GM19351 (cell line): ENCODE results near the gene EFR3B.

Experiments
- ATAC-seq: cut with Tn5 transposase; IDR thresholded peaks from one replicate; pipeline ENCODE4 v1.9.1; 2021; ENCODE audit warnings: mild to moderate bottlenecking, moderate library complexity; ENCODE audit not compliant: unreplicated experiment

EFR3B gene

GRCh38 chr2:25068217-25068616 is 26.3 kb downstream of the EFR3B start:
- ATAC-seq = no peak

- no peak for ATAC-seq
These were observed 30.1 kb downstream of the EFR3B start for GRCh38 chr2:25071966-25072365.

- no peak for ATAC-seq
These were observed 30.7 kb downstream of the EFR3B start for GRCh38 chr2:25072606-25073005.

DNA sequence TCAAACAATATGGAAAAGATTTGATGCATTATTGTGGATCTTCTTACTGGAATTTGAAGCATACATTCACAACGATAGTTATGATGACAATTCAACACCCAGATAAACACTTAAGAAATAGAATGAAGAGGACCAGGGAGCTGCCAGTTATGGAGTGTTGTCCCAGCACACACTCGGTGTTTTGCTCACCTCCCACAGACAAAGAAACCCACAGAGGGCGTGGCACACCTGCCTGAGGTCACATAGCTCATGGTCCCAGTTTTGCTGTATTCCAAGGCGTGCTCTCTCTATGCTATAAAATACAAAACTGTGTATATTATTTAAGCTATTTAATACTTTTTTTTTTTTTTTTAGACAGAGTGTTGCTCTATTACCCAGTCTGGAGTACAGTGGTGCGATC is 31.1 kb downstream of the EFR3B start:
- ATAC-seq = no peak

DNA sequence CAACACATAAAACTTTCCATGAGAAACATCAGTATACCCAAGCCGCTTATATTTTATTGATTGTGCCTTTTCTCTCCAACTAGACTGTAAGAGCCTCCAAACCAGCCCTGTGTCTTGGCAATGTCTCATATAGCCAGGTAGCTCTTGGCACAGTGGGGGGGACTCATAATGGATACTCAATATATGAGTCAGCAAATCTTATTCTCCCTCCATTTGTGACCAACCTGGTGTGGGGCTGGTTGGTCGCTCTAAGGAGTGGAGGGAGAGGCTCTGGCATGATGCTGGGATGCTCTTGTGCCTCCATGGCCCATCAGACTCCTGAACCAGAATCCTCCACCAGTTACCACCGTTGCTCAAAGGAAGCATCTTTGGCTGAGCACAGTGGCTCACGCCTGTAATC is 32.0 kb downstream of the EFR3B start:
- ATAC-seq = no peak

DNA sequence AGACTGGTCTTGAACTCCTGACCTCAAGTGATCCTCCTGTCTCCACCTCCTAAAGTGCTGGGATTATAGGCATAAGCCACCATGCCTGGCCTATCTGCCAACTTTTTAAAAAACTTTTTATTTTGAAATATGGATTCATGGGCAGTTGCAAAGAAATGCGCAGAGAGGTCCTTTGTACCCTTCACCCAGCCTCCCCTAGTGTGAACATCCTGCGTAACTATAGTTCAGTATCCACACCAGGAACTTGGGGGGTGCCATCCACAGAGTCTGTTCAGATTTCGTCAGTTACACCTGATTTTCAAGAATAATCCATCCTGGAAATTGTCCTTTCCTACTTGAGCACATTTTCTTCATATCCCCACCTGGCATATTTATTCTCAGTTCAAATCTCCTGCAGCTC is 33.0 kb downstream of the EFR3B start:
- no peak for ATAC-seq

DNA sequence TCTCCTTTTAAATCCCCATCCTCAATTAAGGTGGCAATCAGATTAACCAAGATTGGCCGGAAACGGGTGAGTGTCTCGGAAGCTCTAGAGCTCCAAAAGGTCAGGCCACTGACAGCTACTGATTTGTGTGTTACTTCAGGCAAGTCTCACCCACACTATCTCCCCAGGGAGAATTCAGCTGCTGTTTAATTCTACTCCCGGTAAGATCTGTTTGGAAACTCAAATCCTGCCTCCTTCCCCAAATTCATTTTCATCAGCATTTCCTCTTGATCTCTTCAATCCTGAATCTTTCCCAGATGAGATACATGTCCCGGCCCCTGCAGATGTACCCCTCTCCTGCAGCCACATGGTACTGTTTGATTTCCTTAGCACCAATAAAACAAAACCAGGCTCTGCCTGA is 34.9 kb downstream of the EFR3B start:
- ATAC-seq = no peak

- ATAC-seq = no peak
These were observed 35.9 kb downstream of the EFR3B start for GRCh38 chr2:25077789-25078169.

DNA sequence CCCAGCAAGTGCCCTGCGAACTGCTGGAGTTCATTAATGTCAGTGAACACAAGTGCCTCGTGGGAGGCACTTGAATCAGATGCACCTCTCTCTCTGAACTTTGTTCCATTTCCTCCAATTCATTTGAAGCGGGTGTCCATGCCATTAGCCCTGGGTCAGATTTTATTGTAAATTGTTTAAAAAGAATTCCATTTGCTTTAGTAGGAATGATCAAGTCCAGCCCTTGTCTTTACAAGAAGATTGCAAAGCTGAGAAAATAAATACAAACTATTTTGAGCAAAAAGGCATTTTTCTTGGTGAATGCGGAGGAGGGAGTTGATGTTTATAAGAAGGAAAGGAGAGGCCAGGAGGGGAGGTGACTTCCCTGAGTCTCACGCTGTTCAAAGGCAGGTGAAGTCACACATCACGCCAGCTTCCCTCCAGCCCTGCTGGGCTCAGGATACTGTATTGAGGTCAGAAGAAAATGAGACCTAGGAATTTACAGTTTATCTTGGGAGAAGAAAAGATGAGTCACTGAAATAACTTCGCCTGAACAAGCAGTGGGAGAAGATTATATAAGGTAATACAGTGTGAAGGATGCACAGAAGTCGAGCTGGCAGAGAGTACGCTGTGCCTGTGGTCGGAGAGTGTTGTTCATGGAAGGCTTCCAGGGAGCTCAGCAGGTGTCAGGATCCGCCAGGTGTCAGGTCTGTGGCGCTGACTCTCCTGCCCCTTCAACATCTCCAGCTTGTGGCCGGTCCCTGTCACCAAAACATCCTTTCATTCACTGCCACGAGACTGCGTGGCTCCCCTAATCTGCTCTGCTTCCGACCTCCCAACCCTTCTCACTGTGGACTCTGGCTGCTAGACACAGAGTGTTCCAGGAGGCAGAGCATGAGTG is 36.5 kb downstream of the EFR3B start:
- no peak for ATAC-seq

DNA sequence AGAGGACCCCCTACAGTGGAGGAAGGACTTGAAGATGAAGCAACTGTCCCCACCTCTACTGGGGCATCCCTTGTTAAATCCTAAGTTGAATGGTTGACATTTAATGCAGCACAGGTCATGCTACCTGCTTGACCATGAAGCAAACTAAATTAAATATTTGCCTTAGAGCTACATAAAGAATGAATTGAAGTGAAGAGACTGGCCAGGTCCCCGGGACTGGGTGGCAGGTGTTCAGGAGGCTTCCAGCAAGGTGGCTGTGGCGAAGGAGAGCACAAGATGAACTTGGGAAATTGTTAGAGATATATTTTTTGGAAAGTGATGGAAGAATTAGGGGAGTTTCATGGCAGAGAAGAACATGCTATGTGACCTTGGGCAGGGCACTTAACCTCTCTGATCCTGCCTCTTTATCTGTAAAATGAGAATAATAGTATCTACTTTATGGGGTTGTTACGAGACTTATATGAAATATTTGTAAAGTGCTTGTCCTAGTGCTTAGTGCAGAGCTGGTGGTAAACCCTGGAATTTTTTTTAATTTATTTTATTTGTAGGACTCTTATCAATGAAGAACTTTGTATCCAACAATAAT is 37.3 kb downstream of the EFR3B start:
- ATAC-seq = no peak

DNA sequence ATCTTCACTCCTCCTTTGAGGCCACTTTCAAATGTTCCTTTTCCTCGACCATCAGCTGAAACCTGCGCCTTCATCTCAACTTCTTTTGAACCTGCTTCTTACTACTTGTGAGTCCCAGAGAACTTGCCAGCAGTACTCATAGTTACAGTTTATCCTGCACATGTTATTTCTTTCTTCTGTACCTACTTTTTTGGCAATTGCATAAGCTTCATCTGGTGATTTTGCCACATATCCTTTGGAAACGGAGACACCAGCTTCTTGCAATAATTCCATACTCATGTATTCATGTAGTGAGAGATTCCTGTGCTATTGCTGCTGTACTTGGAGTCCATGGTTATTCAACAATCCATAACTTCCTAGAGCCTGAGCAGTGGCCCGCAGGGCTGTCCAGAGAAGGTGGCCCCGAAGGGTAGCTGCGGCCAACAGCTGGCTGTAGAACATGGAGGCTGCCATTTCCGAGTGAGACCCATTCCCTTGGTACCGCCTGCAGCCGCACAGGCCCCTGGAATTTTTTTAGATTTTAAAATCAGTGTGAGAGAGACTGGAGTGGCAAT is 39.4 kb downstream of the EFR3B start:
- ATAC-seq = no peak

DNA sequence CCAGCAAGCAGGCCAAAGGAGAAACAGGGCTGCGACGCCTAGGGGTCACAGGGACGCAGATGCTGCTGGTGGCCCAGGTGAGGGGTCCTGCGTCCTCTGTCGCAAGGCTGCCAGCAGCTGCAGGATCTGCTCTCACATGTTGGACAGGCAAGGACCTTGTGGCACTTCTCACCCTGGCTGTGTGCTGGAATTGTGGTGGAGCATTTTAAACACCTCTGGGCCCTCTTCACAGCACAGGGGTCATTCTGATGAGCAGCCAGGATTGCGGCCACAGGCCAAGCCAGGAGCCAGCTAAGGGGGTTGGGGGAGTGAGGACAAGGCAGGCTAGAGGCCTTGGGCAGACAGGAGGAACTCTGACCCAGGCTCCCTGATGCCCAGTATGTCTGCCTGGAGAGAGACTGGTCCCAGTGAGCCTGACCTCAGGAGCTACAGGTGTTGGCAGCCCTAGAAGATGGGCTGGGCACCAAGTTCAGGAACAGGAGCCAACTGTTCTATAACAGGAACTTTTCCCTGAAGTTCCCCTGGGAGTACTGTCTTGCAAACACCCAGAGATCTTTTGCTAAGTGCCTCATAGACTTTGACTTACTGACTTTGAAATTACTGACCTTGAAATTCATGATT is 40.2 kb downstream of the EFR3B start:
- ATAC-seq = no peak

- no peak for ATAC-seq
These were observed 44.1 kb downstream of the EFR3B start for GRCh38 chr2:25085761-25086560.

DNA sequence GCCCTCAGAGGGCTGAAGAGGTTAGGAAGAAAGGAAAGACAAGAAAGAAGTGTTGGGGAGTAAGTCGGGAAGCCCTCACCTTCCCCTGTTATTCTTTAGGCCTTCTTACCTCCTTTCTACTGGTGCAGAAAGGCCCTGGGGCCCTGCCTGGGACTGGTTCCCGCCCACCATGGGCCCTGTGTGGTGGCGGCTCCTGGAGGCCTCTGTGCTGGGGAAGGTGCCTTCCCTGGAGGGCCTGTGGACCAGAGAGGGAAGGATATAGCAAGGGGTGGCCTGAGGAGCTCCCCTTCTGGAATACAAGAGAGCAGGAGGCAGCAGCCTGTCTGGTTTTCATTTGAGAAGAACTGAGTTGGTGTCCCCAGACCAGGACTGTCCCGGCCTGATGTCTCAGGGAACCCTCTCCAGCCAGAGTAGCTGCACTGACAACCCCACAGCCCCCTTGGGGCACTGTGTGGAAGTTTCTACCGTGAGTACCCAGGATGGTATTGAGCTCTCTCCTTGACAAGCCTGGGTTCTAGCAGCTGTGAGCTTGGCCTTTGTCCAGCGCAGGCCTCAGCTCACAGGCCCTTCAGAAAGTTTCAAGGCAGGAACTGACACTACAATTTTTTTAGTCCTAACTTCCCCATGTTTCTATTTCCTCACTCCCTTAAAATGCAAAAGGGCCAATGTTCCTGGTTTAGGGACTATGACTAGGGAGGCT is 47.1 kb downstream of the EFR3B start:
- no peak for ATAC-seq

GRCh38 chr2:25089605-25090315 is 47.9 kb downstream of the EFR3B start:
- ATAC-seq = no peak

- no peak for ATAC-seq
These were observed 48.9 kb downstream of the EFR3B start for GRCh38 chr2:25090801-25091200.

- no peak for ATAC-seq
These were observed 49.4 kb downstream of the EFR3B start for GRCh38 chr2:25091265-25091664.

DNA sequence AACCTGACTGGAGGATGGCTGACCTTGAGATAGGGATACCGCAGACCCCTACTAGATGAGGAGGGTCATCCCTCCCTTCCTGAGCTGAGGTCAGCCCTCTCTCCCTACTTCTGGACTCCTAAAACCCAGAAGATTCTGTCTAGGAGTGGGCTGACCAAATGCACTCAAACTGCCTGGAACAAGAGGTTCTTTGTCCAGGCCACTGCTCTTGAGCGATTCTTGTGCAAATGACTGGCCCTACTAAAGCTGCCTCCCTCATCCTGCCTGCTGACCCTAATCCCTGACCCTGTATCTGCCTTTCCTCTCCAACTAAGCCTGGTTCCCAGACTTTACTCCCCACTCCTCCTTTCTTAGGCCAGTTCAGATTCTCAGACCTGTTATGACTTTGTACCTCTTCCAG is 56.2 kb downstream of the EFR3B start:
- no peak for ATAC-seq

DNA sequence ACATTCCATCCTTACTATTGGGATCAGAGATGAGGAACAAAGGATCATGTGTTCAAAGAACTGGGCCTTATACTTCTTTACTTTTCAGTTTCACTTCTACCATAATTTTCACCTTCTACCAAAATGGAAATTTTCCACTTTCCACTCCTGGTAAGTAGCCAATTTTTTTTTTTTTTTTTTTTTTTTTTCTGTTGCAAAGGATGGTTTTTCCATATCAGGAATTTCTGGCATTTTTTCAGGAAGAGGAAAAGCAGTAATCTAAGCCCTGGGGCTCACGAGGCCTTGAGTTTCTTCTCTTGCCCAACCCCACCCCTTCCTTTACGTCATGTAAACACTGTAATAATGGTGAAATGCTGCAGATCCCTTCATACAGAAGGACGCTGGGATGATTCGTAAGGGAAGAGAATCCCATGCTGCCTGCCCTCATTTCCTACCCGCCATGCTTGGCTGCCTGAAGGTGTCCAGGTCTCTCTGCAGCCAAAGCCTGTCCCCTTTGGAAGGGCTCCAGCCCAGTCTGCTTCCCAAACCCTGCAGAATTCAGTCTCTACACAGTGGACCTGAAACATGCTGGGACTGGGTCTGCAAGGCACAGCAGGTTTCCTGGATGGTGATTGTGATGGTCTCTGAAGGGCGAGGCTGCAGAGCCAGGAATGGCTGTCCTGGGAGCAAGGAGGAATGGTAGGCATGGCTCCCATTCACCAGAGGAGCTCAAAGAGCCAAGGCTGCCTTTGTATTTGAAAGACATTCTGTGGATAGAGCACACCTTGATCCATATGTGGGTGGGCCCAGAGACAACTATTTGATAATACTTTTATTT is 57.0 kb downstream of the EFR3B start:
- ATAC-seq = no peak
